ENCODE measurements around the gene ADARB2. TPM values are rescaled to one million over a fixed set of nuclear protein-coding genes. Genes with fewer than 3 reads are reported as not detected.
"Not testable (repeated sequence)": the region's sequence is repeated elsewhere in the genome, so short reads cannot be mapped to it uniquely, and the experiment has no call there.

The ADARB2 gene
- total RNA-seq, 2 experiments from 2014 or later: 1.3 to 1.4 TPM

GRCh38 chr10:1544929-1545328 lies 192.4 kb downstream of the ADARB2 start:
- no peak overlapping the region for H3K27ac Mint-ChIP-seq
- intact Hi-C loops (cut with micrococcal nuclease): no loop called here

DNA sequence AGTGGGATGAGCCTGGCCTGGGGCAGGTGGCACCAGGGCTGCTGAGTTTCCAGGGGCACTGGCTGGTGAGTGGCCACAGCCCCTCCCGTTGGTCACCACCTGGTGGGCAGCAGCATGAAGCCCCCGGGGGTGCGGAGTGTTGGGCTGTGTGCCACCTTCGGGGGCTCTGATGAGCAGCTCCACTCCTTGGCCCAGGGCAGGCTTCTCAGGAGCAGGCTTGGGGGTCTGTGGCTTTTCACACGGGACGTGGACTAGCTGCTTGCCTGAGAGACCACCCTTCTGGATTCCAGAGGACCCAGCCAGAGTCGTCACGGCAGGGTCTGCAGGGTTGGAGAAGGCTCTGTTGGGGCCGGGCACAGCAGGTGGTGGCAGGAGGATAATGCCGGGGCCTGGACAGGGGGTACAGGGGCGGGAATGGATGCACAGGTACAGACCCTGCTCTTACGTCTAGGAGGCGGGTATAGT lies 193.1 kb downstream of the ADARB2 start:
- H3K9me3 Mint-ChIP-seq: no peaks in the 10 kb centered on the region
- H3K27ac Mint-ChIP-seq: no peak overlapping the region

More at GRCh38 chr10:1544929-1545328, 192.4 kb downstream of the ADARB2 start:
- H3K36me3 Mint-ChIP-seq (ENCODE audit: low read depth): no peaks in the 10 kb centered on the region
- H3K4me1 Mint-ChIP-seq (ENCODE audit: low read depth): no peaks in the 10 kb centered on the region
- CTCF ChIA-PET: interaction anchor here (0.6 kb wide), 1 partner anchor 1394 kb away, joined by 3 read pairs; no protein-coding TSS in a partner anchor
- no peak for DNase-seq
- no peak overlapping the region for H3K4me3 Mint-ChIP-seq
- no peaks in the 10 kb centered on the region for H3K27me3 Mint-ChIP-seq (ENCODE audit: low read depth)
- no peaks in the 10 kb centered on the region for H3K9me3 Mint-ChIP-seq

GRCh38 chr10:1543596-1543995 lies 193.7 kb downstream of the ADARB2 start:
- H3K4me1 Mint-ChIP-seq (ENCODE audit: low read depth): no peaks in the 10 kb centered on the region
- H3K36me3 Mint-ChIP-seq (ENCODE audit: low read depth): no peaks in the 10 kb centered on the region

More for the DNA sequence above, 193.1 kb downstream of the ADARB2 start:
- CTCF ChIA-PET: no interaction called here
- H3K36me3 Mint-ChIP-seq (ENCODE audit: low read depth): no peaks in the 10 kb centered on the region
- intact Hi-C loops (cut with micrococcal nuclease): no loop called here
- H3K4me3 Mint-ChIP-seq: no peak overlapping the region
- DNase-seq: no peak
- H3K4me1 Mint-ChIP-seq (ENCODE audit: low read depth): no peaks in the 10 kb centered on the region
- no peaks in the 10 kb centered on the region for H3K27me3 Mint-ChIP-seq (ENCODE audit: low read depth)

DNA sequence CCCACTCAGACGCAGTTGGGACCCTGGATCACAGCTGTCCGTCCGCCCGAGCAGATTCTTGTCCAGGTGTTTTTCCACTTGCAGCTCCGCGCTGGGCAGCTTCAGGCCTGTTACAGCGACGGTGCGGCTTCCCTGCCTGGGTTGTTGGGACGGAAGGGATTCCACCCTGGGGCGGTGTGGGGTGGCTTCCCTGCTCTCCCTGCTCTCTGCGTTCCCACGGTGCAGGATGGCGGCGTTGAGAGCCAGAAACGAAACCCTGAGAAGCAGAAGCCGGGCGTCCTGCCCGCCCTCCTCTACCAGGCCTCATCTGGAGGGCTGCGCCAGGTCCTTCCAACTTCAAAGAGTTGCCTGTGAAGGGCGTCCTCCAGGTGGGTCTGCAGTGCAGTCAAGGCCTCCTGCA lies 194.4 kb downstream of the ADARB2 start:
- Mint-ChIP-seq H3K9me3 (no peaks in the 10 kb centered on the region), H3K27me3 (ENCODE audit: low read depth) (no peaks in the 10 kb centered on the region), H3K4me3 (no peak overlapping the region), H3K4me1 (ENCODE audit: low read depth) (no peaks in the 10 kb centered on the region), H3K36me3 (ENCODE audit: low read depth) (no peaks in the 10 kb centered on the region), H3K27ac (no peak overlapping the region)
- CTCF ChIA-PET: no interaction called here
- intact Hi-C loops (cut with micrococcal nuclease): no loop called here
- DNase-seq: no peak

More at GRCh38 chr10:1543596-1543995, 193.7 kb downstream of the ADARB2 start:
- Mint-ChIP-seq H3K4me3 (no peak overlapping the region), H3K9me3 (no peaks in the 10 kb centered on the region), H3K27me3 (ENCODE audit: low read depth) (no peaks in the 10 kb centered on the region), H3K27ac (no peak overlapping the region)
- no peak for DNase-seq
- CTCF ChIA-PET: no interaction called here
- intact Hi-C loops (cut with micrococcal nuclease): no loop called here

- no peaks in the 10 kb centered on the region for H3K36me3 Mint-ChIP-seq (ENCODE audit: low read depth)
- intact Hi-C loops (cut with micrococcal nuclease): no loop called here
- no peaks in the 10 kb centered on the region for H3K4me1 Mint-ChIP-seq (ENCODE audit: low read depth)
- CTCF ChIA-PET: no interaction called here
- no peaks in the 10 kb centered on the region for H3K9me3 Mint-ChIP-seq
- H3K27ac Mint-ChIP-seq: no peak overlapping the region
- H3K4me3 Mint-ChIP-seq: no peak overlapping the region
- H3K27me3 Mint-ChIP-seq (ENCODE audit: low read depth): no peaks in the 10 kb centered on the region
- no peak for DNase-seq
These were observed 197.2 kb downstream of the ADARB2 start for GRCh38 chr10:1540144-1540543.

DNA sequence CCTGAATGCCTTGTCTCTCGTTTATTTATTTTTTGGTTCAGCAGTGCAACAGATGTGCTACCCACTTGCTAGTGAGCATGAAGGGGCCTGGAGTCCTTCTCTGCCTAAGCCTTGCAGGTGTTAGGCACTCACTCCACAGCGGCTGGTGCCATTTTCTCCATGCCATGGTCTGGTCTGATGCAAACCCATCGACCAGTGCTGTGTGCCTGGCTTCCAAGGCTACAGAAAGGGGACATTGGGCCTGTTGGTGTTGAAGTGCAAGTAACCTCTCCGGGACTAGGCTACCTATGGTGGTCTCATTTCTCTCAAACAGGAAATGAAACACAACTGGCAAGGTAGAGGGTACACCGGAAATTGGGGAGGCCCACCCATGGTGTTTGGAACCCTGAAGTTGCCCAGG lies 198.1 kb downstream of the ADARB2 start:
- Mint-ChIP-seq H3K27ac (no peak overlapping the region), H3K4me3 (no peak overlapping the region), H3K36me3 (ENCODE audit: low read depth) (no peaks in the 10 kb centered on the region), H3K4me1 (ENCODE audit: low read depth) (no peaks in the 10 kb centered on the region), H3K27me3 (ENCODE audit: low read depth) (peaks cover 2% of the 10 kb centered on the region), H3K9me3 (no peaks in the 10 kb centered on the region)
- intact Hi-C loops (cut with micrococcal nuclease): no loop called here
- no peak for DNase-seq
- CTCF ChIA-PET: no interaction called here

DNA sequence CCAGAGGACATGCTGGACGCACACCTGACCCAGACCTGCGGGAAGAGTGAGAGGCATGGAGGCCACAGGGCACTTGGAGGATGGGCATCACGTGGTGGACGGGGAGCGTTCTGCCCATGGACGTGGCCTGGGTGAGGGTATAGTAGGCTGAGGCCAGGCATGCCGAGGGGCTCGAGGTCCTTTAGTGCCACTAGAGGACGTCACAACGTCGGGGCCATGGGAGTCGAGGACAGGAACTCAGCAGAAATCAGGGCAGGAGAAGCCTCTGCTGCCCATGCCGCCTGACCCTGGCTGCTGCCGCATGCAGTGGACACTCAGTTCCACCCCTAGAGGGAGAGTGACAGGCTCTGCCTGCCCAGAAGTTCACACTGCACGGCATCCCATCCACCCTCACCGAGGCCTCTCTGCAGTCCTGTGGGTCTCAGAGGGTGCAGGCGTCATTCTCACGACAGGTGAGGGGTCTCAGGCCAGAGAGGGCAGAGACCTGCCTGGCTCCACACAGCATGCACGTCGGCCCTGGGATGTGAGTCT lies 198.7 kb downstream of the ADARB2 start:
- H3K36me3 Mint-ChIP-seq (ENCODE audit: low read depth): no peaks in the 10 kb centered on the region
- no peak for DNase-seq
- peaks cover 2% of the 10 kb centered on the region for H3K27me3 Mint-ChIP-seq (ENCODE audit: low read depth)
- no peak overlapping the region for H3K4me3 Mint-ChIP-seq
- no peaks in the 10 kb centered on the region for H3K9me3 Mint-ChIP-seq
- intact Hi-C loops (cut with micrococcal nuclease): no loop called here
- no peak overlapping the region for H3K27ac Mint-ChIP-seq
- CTCF ChIA-PET: no interaction called here
- no peaks in the 10 kb centered on the region for H3K4me1 Mint-ChIP-seq (ENCODE audit: low read depth)

DNA sequence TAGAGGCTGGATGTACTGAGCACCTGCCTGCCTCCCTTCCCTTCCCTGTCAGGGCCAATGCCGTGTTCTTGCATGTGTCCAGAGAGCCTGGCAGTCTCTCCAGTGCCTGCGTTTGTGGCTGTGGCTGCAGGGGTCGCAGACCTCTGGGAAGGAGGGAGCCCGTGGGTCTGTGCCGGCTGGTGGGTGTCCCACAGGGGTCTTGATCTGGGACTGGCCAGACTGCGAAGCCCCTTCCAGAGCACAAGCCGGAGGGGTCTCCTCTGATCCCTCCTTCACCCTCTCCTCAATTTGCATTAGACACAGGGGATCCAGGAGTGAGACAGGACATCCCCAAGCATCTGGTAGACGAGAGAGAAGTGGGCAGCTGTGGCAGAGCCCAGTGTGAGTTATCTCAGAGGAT lies 199.2 kb downstream of the ADARB2 start:
- Mint-ChIP-seq H3K9me3 (no peaks in the 10 kb centered on the region), H3K27me3 (ENCODE audit: low read depth) (peaks cover 2% of the 10 kb centered on the region), H3K4me3 (no peak overlapping the region), H3K27ac (no peak overlapping the region), H3K36me3 (ENCODE audit: low read depth) (no peaks in the 10 kb centered on the region), H3K4me1 (ENCODE audit: low read depth) (no peaks in the 10 kb centered on the region)
- intact Hi-C loops (cut with micrococcal nuclease): no loop called here
- no peak for DNase-seq
- CTCF ChIA-PET: no interaction called here

DNA sequence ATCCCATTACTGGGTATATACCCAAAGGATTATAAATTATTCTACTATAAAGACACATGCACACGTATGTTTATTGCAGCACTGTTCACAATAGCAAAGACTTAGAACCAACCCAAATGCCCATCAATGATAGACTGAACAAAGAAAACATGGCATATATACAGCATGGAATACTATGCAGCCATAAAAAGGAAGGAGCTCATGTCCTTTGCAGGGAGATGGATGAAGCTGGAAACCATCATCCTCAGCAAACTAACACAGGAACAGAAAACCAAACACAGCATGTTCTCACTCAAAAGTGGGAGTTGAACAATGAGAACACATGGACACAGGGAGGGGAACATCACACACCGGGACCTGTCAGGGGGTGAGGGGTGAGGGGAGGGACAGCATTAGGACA lies 199.9 kb downstream of the ADARB2 start:
- H3K4me3 Mint-ChIP-seq; H3K27me3 Mint-ChIP-seq (ENCODE audit: low read depth); H3K9me3 Mint-ChIP-seq; intact Hi-C loops (cut with micrococcal nuclease); CTCF ChIA-PET; H3K27ac Mint-ChIP-seq; H3K4me1 Mint-ChIP-seq (ENCODE audit: low read depth); H3K36me3 Mint-ChIP-seq (ENCODE audit: low read depth); DNase-seq: not testable (repeated sequence)

GRCh38 chr10:1536341-1536740 lies 201.0 kb downstream of the ADARB2 start:
- intact Hi-C loops (cut with micrococcal nuclease): no loop called here
- no peaks in the 10 kb centered on the region for H3K9me3 Mint-ChIP-seq
- CTCF ChIA-PET: no interaction called here
- no peak overlapping the region for H3K27ac Mint-ChIP-seq
- peaks cover 8% of the 10 kb centered on the region for H3K27me3 Mint-ChIP-seq (ENCODE audit: low read depth)
- H3K36me3 Mint-ChIP-seq (ENCODE audit: low read depth): no peaks in the 10 kb centered on the region
- H3K4me1 Mint-ChIP-seq (ENCODE audit: low read depth): no peaks in the 10 kb centered on the region
- no peak overlapping the region for H3K4me3 Mint-ChIP-seq
- DNase-seq: no peak

DNA sequence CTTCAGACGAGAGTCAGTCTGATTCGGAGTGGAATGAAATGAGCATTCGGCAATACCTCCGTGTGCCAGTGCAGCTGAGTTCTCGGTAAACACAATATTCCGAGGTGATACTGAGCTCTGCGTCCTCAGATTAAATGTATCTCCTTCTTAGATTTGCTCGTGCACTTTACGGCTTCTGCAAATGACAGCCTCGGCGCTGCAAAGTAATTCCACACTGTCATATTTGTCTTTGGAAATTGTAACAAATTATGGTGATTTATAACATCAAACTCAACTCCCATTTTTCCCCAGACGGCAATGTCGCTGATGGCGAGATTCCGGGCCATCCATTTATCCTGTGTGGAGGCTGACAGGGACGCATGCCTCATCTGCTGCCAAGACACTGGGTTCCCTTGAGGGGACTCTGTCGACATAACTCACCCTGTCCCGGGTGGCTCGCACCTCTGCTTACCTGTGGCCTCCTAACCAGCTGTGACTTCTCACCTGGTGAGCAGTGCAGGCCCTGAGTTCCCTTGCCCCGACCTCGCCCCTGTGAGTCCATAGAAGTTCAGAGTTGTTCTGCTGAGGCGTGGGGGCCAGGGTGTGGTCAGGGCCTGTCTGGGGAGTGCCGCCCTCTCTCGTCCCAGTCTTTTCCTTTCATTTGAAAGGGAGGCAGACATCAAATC lies 201.9 kb downstream of the ADARB2 start:
- Mint-ChIP-seq H3K27ac (no peak overlapping the region), H3K4me1 (ENCODE audit: low read depth) (no peaks in the 10 kb centered on the region), H3K36me3 (ENCODE audit: low read depth) (no peaks in the 10 kb centered on the region), H3K27me3 (ENCODE audit: low read depth) (peaks cover 10% of the 10 kb centered on the region), H3K4me3 (no peak overlapping the region), H3K9me3 (no peaks in the 10 kb centered on the region)
- DNase-seq: no peak
- CTCF ChIA-PET: no interaction called here
- intact Hi-C loops (cut with micrococcal nuclease): no loop called here

GRCh38 chr10:1534820-1535219 lies 202.5 kb downstream of the ADARB2 start:
- H3K4me3 Mint-ChIP-seq: no peak overlapping the region
- CTCF ChIA-PET: no interaction called here
- intact Hi-C loops (cut with micrococcal nuclease): no loop called here
- H3K27ac Mint-ChIP-seq: no peak overlapping the region
- H3K27me3 Mint-ChIP-seq (ENCODE audit: low read depth): peaks cover 16% of the 10 kb centered on the region
- no peak for DNase-seq
- no peaks in the 10 kb centered on the region for H3K9me3 Mint-ChIP-seq
- H3K4me1 Mint-ChIP-seq (ENCODE audit: low read depth): no peaks in the 10 kb centered on the region
- H3K36me3 Mint-ChIP-seq (ENCODE audit: low read depth): no peaks in the 10 kb centered on the region

- DNase-seq: no peak
- Mint-ChIP-seq H3K9me3 (no peaks in the 10 kb centered on the region), H3K4me3 (no peak overlapping the region), H3K4me1 (ENCODE audit: low read depth) (no peaks in the 10 kb centered on the region), H3K36me3 (ENCODE audit: low read depth) (no peaks in the 10 kb centered on the region), H3K27ac (no peak overlapping the region), H3K27me3 (ENCODE audit: low read depth) (peaks cover 21% of the 10 kb centered on the region)
- CTCF ChIA-PET: no interaction called here
- intact Hi-C loops (cut with micrococcal nuclease): no loop called here
These were observed 204.7 kb downstream of the ADARB2 start for GRCh38 chr10:1532636-1533035.

Data from activated naive CD4-positive, alpha-beta T cell treated with anti-CD3 and anti-CD28 coated beads for 36 hours (primary cell).